AG04450 (cell line): ENCODE results near the gene ZNF490. TPM values are rescaled to one million over a fixed set of nuclear protein-coding genes. Genes with fewer than 3 reads are reported as not detected.

Experiments used
- CTCF ChIA-PET: fragments of 300-600, 350-600 bp; formaldehyde crosslinking; extraction: SDS; loops from one replicate; lab custom pipeline; 2022; ENCODE audit warnings: antibody characterized with exemption, inconsistent platforms; lab: Charles Lee
- POLR2A ChIA-PET: fragments of 350-600 bp; formaldehyde crosslinking; extraction: SDS; loops from one replicate; lab custom pipeline; 2021; ENCODE audit warnings: antibody characterized with exemption, inconsistent platforms; lab: Yijun Ruan, JAX
- DNase-seq: peaks from one replicate; pipeline ENCODE4 v3.0.0-alpha.2; 2011; ENCODE audit warnings: low read depth, low spot score
- H3K27ac ChIP-seq: one replicate; pipeline ENCODE4 v1.5.1; 2012; ENCODE audit warnings: low read depth, low read length, control low read depth
- H3K27me3 ChIP-seq: one replicate; pipeline ENCODE4 v1.6.0; 2012; ENCODE audit warnings: low read length; ENCODE audit not compliant: control insufficient read depth, insufficient read depth
- H3K4me3 ChIP-seq: 2 replicates; pipeline ENCODE4 v1.5.1; 2011; ENCODE audit warnings: mild to moderate bottlenecking, low read depth, low read length, control low read depth
- H3K9me3 ChIP-seq: 2 replicates; pipeline ENCODE4 v1.5.1; 2012; ENCODE audit warnings: low read length; ENCODE audit not compliant: control insufficient read depth, insufficient read depth
- polyA plus RNA-seq: library from polyadenylated mRNA; depleted of rRNA; stranded (reverse); fragments of >200 nt; gene quantifications from 2 replicates; pipeline ENCODE4 v1.2.3, GENCODE V29; 2011
- TF ChIP-seq, protein P1 (sequence below): IDR thresholded peaks from 2 replicates; pipeline ENCODE4 v1.5.1; 2011; ENCODE audit warnings: low read depth, low read length, control low read depth, inconsistent platforms

ZNF490 gene
- polyA plus RNA-seq, 1 experiment: 4.3 TPM

DNA sequence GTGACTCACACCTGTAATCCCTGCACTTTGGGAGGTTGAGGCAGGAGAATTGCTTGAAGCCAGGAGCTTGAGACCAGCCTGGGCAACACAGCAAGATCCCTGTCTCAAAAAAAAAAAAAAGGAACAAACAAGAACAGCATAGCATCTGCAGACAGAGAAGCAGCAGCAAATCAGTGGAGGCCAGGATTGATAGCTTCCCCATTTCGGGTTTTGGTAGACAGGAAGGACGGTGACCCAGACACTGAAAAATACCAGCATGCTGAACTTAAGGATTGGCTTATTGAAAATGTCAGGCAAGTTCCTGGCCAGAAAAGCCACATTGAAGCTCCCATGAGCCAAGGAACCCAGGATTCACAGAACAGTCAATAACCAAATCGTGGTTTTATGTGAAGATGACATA lies 3.0 kb downstream of the ZNF490 start:
- POLR2A ChIA-PET: no interaction called here
- Histone ChIP-seq H3K4me3 (no peak overlapping the region), H3K9me3 (peaks cover 5% of the 10 kb centered on the region; the same call in 1 of the 2 replicates), H3K27ac (no peak overlapping the region), H3K27me3 (no peaks in the 10 kb centered on the region)
- TF ChIP-seq, protein P1, sequence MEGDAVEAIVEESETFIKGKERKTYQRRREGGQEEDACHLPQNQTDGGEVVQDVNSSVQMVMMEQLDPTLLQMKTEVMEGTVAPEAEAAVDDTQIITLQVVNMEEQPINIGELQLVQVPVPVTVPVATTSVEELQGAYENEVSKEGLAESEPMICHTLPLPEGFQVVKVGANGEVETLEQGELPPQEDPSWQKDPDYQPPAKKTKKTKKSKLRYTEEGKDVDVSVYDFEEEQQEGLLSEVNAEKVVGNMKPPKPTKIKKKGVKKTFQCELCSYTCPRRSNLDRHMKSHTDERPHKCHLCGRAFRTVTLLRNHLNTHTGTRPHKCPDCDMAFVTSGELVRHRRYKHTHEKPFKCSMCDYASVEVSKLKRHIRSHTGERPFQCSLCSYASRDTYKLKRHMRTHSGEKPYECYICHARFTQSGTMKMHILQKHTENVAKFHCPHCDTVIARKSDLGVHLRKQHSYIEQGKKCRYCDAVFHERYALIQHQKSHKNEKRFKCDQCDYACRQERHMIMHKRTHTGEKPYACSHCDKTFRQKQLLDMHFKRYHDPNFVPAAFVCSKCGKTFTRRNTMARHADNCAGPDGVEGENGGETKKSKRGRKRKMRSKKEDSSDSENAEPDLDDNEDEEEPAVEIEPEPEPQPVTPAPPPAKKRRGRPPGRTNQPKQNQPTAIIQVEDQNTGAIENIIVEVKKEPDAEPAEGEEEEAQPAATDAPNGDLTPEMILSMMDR: no peak
- DNase-seq: no peak
- CTCF ChIA-PET: interaction anchor here (0.6 to 0.7 kb wide), 3 partner anchors 37 to 970 kb away, joined by 3 read pairs; no protein-coding TSS in a partner anchor

DNA sequence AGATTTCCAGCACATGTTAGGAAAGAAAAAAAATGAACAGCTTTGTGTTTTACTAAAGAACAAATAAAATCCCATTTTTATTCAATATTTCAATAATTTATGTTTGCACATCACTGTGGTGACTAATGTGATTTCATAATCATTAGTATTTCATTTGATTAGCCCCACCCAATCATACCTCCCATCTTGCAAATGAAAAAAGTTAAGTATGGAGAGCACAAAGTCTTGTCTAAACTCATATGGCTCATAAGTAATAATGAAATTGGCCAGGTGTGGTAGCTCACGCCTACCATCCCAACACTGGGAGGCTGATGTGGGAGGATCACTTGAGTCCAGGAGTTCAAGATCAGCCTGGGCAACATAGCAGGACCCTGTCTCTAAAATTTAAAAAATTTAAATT lies 3.8 kb downstream of the ZNF490 start:
- Histone ChIP-seq H3K27me3 (no peaks in the 10 kb centered on the region), H3K27ac (no peak overlapping the region), H3K9me3 (peaks cover 5% of the 10 kb centered on the region; the same call in 1 of the 2 replicates), H3K4me3 (no peak overlapping the region)
- DNase-seq: no peak
- ChIA-PET POLR2A (no interaction called here), CTCF (interaction anchor here (0.6 to 0.7 kb wide), 2 partner anchors 41 to 487 kb away, joined by 3 to 4 read pairs; no protein-coding TSS in a partner anchor)
- TF ChIP-seq, protein P1: no peak

DNA sequence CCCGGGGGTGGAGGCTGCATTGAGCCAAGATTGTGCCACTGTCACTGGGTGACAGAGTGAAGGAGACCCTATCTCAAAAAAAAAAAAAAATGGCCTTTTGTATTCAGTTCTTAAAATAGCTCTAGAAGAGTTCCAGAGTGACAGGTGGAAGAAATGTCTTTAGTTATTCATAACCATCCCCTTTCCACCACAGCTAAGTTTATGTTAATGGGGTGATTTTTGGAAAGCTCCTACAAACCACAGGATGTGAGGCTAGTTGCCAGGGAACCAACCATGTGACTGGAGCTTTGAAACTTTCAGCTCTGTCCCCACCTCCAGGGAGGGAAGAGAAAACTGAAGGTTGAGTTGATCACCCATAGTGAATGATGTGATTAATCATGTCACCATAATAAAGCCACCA lies 6.9 kb downstream of the ZNF490 start:
- Histone ChIP-seq H3K27ac (no peak overlapping the region), H3K9me3 (no peaks in the 10 kb centered on the region), H3K27me3 (no peaks in the 10 kb centered on the region), H3K4me3 (no peak overlapping the region)
- ChIA-PET POLR2A (interaction anchor here (0.7 to 0.8 kb wide), 2 partner anchors 63 to 728 kb away, joined by 3 to 4 read pairs; partner anchors contain the start of genes MAN2B1 and WDR83), CTCF (interaction anchor here (0.6 kb wide), 1 partner anchor 681 kb away, joined by 5 read pairs; no protein-coding TSS in a partner anchor)
- no peak for DNase-seq
- TF ChIP-seq, protein P1: no peak

DNA sequence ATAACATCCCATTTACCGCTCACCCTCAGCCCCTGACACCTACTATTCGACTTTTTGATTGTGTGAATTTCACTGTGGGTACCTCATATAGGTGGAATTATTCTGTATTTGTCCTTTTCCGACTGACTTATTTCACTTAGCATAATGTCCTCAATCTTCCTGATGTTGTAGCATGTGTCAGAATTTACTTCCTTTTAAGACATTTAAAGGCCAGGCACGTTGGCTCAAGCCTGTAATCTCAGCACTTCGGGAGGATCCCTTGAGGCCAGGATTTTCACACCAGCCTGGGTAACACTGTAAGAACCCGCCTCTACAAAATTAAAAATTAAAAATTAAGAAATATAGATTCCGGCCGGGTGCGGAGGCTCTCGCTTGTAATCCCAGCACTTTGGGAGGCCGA lies 13.0 kb downstream of the ZNF490 start:
- no peak for DNase-seq
- H3K9me3 ChIP-seq: no peaks in the 10 kb centered on the region; the same call in 1 of the 2 replicates
- CTCF ChIA-PET: no interaction called here
- TF ChIP-seq, protein P1: no peak
- H3K27ac ChIP-seq: no peak overlapping the region
- no peaks in the 10 kb centered on the region for H3K27me3 ChIP-seq
- POLR2A ChIA-PET: interaction anchor here (1.0 kb wide), 1 partner anchor 13 kb away, joined by 3 read pairs; the partner anchor contains the start of genes ZNF490 and ZNF791
- no peak overlapping the region for H3K4me3 ChIP-seq

DNA sequence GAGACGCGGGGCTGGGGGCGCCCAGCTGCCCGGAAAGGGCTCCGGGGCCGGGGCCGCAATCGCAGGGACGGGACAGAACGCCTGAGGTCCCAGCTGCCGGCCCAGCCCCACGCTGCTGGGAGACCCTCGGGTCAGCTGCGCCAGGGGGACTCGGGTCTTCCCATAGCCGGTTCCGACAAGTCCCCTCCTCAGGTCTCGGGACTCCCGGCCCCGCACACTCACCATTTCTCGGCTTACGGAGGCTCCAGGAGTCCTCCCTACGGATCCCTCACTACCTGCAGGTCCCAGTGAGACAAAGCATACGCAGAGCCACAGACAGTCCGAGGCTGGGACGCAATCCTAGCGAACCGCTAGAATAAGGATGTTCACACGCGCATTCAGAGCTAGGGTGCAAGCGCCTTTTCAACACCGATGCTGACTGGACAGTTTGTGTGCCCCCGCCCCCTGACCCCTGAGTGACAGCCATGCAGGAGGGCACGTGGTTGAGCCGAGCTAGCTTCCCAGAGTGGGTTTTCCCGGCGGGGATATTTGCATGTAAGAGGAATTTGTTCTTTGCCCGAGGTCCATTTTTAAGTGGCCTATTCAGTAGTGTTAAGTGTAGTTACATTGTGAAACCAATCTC lies 13.6 kb downstream of the ZNF490 start:
- TF ChIP-seq, protein P1: no peak
- no peak for DNase-seq
- no peak overlapping the region for H3K27ac ChIP-seq
- no peak overlapping the region for H3K4me3 ChIP-seq
- ChIA-PET POLR2A (no interaction called here), CTCF (no interaction called here)
- H3K9me3 ChIP-seq: no peaks in the 10 kb centered on the region; the same call in 1 of the 2 replicates
- no peaks in the 10 kb centered on the region for H3K27me3 ChIP-seq
